Caco-2 (cell line): Measurements from ENCODE around the gene CD34. TPM values are rescaled to one million over a fixed set of nuclear protein-coding genes. Genes with fewer than 3 reads are reported as not detected.

Source experiments
- BruUV-seq: library from RNA; stranded (reverse); fragments of 400-500 nt; replicated peaks from 2 replicates; lab custom pipeline; 2021; lab: Mats Ljungman, UMichigan
- CTCF ChIA-PET: fragments of 300-600 bp; sonication (Branson Sonifier 250); formaldehyde crosslinking; loops from one replicate; lab custom pipeline; 2022; ENCODE audit warnings: antibody characterized with exemption; lab: Charles Lee
- POLR2A ChIA-PET: fragments of 300-600 bp; sonication (Branson Sonifier 250); formaldehyde crosslinking; loops from one replicate; lab custom pipeline; 2022; ENCODE audit warnings: antibody characterized with exemption; lab: Charles Lee
- DNase-seq, 2 experiments: peaks; one replicate each; pipeline versions ENCODE4 v3.0.0 to v3.0.0-alpha.2; 2020 to 2022
- H3K27me3 ChIP-seq: replicated peaks from 2 replicates; pipeline ENCODE4 v1.6.0; 2011; ENCODE audit warnings: low read length; ENCODE audit not compliant: control insufficient read depth, insufficient read depth
- H3K36me3 ChIP-seq: 2 replicates; pipeline ENCODE4 v1.5.1; 2011; ENCODE audit warnings: low read length; ENCODE audit not compliant: control insufficient read depth, insufficient read depth
- H3K4me1 ChIP-seq: fragments of 250-450 bp; sonication (Bioruptor Pico); 2 replicates; pipeline ENCODE4 v1.5.1; 2020; ENCODE audit warnings: mild to moderate bottlenecking
- H3K4me3 ChIP-seq: 2 replicates; pipeline ENCODE4 v1.5.1; 2011; ENCODE audit warnings: low read depth, mild to moderate bottlenecking, control low read depth, low read length
- H3K9me3 ChIP-seq: fragments of 250-450 bp; sonication (Bioruptor Pico); 2 replicates; pipeline ENCODE4 v1.5.1; 2020; ENCODE audit warnings: mild to moderate bottlenecking, moderate library complexity
- H3K27ac Mint-ChIP-seq: one replicate; pipeline ENCODE4 v1.8.0; 2022; ENCODE audit warnings: mixed read lengths; ENCODE audit not compliant: unreplicated experiment
- H3K27me3 Mint-ChIP-seq: one replicate; pipeline ENCODE4 v1.8.0; 2022; ENCODE audit warnings: mixed read lengths; ENCODE audit not compliant: insufficient read depth, unreplicated experiment
- H3K36me3 Mint-ChIP-seq: one replicate; pipeline ENCODE4 v1.8.0; 2022; ENCODE audit warnings: mild to moderate bottlenecking, mixed read lengths; ENCODE audit not compliant: insufficient read depth, unreplicated experiment
- H3K4me1 Mint-ChIP-seq: one replicate; pipeline ENCODE4 v1.8.0; 2022; ENCODE audit warnings: low read depth, mixed read lengths; ENCODE audit not compliant: unreplicated experiment
- H3K4me3 Mint-ChIP-seq: one replicate; pipeline ENCODE4 v1.8.0; 2022; ENCODE audit warnings: mild to moderate bottlenecking, moderate library complexity, mixed read lengths; ENCODE audit not compliant: unreplicated experiment
- H3K9me3 Mint-ChIP-seq: one replicate; pipeline ENCODE4 v1.8.0; 2022; ENCODE audit warnings: mixed read lengths; ENCODE audit not compliant: unreplicated experiment
- intact Hi-C: fragments of 100-400 bp; cut with micrococcal nuclease; formaldehyde crosslinking; loops from one replicate; pipeline ENCODE4 v1.10.0; 2022; ENCODE audit not compliant: unreplicated experiment
- total RNA-seq: library from RNA; stranded (reverse); gene quantifications from 2 replicates; pipeline ENCODE4 v1.2.3, GENCODE V29; 2022
- TF ChIP-seq, protein P1 (sequence below), 2 experiments: fragments of 200-600 bp in 1 of 2; IDR thresholded peaks; 1 replicate in 1 of 2; 2 replicates in 1 of 2; pipeline versions ENCODE4 v1.5.1 to v1.8.0; 2011 to 2022; ENCODE audit warnings: antibody characterized with exemption in 1 of 2, control low read depth in 1 of 2, inconsistent platforms in 1 of 2, low read depth in 1 of 2, low read length in 1 of 2, mild to moderate bottlenecking in 1 of 2, moderate library complexity in 1 of 2; ENCODE audit not compliant: insufficient read depth in 1 of 2, severe bottlenecking in 1 of 2, unreplicated experiment in 1 of 2

Gene CD34
- total RNA-seq, 1 experiment from 2014 or later: not detected

DNA sequence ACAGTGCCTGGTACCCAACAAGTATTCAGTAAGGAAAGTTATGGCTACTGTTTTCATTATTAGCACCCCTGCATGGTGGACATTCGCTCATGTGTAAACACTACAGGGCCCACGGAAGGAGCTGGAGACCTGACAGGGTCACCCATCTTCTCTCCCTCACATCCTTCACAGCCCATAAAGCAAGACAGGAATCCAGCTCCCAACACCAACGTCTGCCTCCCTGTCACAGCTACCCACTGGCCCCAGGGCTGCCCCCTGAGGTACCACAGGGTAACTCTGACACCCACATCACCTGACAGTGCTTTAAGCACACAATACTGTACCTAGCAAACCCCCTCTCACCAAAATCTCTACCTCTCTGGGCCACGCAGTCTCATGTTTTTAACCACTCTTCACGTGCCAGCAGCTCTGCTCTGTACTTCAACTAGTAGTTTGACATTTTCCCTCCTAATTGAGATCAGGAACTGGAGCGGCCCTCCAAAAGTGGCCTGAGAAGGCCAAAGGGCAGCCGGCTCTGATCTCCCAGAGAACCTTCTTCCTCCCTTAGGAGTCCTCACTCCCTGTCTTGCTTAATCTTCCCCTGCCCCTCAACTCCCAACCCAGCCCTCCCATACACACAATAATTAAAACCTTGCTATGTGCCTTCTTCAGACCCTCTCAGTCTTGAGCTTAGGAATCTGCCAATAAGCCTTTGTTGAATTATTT is 76.8 kb downstream of the CD34 start:
- TF ChIP-seq, protein P1, sequence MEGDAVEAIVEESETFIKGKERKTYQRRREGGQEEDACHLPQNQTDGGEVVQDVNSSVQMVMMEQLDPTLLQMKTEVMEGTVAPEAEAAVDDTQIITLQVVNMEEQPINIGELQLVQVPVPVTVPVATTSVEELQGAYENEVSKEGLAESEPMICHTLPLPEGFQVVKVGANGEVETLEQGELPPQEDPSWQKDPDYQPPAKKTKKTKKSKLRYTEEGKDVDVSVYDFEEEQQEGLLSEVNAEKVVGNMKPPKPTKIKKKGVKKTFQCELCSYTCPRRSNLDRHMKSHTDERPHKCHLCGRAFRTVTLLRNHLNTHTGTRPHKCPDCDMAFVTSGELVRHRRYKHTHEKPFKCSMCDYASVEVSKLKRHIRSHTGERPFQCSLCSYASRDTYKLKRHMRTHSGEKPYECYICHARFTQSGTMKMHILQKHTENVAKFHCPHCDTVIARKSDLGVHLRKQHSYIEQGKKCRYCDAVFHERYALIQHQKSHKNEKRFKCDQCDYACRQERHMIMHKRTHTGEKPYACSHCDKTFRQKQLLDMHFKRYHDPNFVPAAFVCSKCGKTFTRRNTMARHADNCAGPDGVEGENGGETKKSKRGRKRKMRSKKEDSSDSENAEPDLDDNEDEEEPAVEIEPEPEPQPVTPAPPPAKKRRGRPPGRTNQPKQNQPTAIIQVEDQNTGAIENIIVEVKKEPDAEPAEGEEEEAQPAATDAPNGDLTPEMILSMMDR (IDR thresholded peaks at IDR 0.05; ENCODE audit: insufficient read depth in 1 of 2, low read depth in 1 of 2, low read length in 1 of 2, severe bottlenecking in 1 of 2, unreplicated experiment in 1 of 2): no peak
- H3K9me3 ChIP-seq: no peaks in the 10 kb centered on the region
- no peak overlapping the region for H3K27ac Mint-ChIP-seq
- H3K27me3 ChIP-seq: no peaks in the 10 kb centered on the region
- peaks cover 12% of the 10 kb centered on the region for H3K4me1 ChIP-seq
- no peak overlapping the region for H3K4me3 ChIP-seq
- H3K36me3 ChIP-seq: no peaks in the 10 kb centered on the region
- H3K36me3 Mint-ChIP-seq: no peaks in the 10 kb centered on the region
- ChIA-PET POLR2A (no interaction called here), CTCF (interaction anchor here (1.2 kb wide), 1 partner anchor 42 kb away, joined by 3 read pairs; no protein-coding TSS in a partner anchor)
- BruUV-seq: no TSS peak
- no peak overlapping the region for H3K4me3 Mint-ChIP-seq
- H3K4me1 Mint-ChIP-seq: peaks cover 14% of the 10 kb centered on the region
- intact Hi-C loops: no loop called here
- no peaks in the 10 kb centered on the region for H3K27me3 Mint-ChIP-seq
- DNase-seq: peak in 1 of 2 experiments; percentile 15
- no peaks in the 10 kb centered on the region for H3K9me3 Mint-ChIP-seq

DNA sequence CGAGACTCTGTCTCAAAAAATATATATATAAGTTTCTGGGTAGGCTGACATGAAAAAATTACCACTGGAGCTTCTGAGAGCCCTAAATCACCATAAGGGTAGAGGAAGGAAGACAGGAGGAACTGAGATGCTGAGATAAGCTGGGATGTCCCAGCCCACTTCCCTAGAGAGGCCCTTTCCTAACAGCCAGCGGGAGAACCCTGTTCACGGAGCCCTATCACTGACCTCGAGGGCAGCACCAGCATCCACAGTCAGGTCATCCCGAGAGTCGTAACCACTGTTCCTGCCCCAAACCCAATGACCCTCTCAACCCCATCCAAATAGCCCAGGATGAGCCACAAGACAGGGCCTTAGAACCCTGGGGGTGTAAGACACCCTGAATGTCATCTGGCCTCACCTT is 77.5 kb downstream of the CD34 start:
- TF ChIP-seq, protein P1 (IDR thresholded peaks at IDR 0.05; ENCODE audit: insufficient read depth in 1 of 2, low read depth in 1 of 2, low read length in 1 of 2, severe bottlenecking in 1 of 2, unreplicated experiment in 1 of 2): no peak
- H3K4me1 Mint-ChIP-seq: peaks cover 16% of the 10 kb centered on the region
- Histone ChIP-seq H3K4me3 (no peak overlapping the region), H3K27me3 (no peaks in the 10 kb centered on the region), H3K9me3 (no peaks in the 10 kb centered on the region), H3K36me3 (no peaks in the 10 kb centered on the region), H3K4me1 (peaks cover 13% of the 10 kb centered on the region)
- H3K9me3 Mint-ChIP-seq: no peaks in the 10 kb centered on the region
- BruUV-seq: no TSS peak
- H3K4me3 Mint-ChIP-seq: no peak overlapping the region
- no peaks in the 10 kb centered on the region for H3K27me3 Mint-ChIP-seq
- no peak overlapping the region for H3K27ac Mint-ChIP-seq
- ChIA-PET POLR2A (no interaction called here), CTCF (interaction anchor here (1.2 kb wide), 1 partner anchor 43 kb away, joined by 3 read pairs; no protein-coding TSS in a partner anchor)
- peak in 1 of 2 experiments; percentile 22 for DNase-seq
- H3K36me3 Mint-ChIP-seq: no peaks in the 10 kb centered on the region
- intact Hi-C loops: no loop called here

DNA sequence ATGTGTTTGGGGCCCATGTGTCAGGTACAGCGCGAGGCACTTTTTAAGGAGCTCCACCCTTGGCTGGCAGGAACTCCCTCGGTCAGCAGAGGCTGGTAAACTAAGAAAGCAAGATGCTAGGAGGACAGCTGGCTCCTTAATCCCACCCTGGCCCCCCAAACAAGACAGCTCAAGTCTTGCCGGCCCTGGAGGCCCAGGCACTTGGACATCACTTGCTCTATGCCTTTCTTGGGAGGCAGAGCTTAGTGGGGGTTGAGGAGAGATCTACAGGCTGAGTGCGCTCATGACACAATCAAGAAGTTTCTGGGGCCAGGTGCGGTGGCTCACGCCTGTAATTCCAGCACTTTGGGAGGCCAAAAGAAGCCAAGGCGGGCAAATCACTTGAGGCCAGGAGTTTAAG is 78.1 kb downstream of the CD34 start:
- Mint-ChIP-seq H3K4me3 (no peak overlapping the region), H3K27me3 (no peaks in the 10 kb centered on the region), H3K4me1 (peaks cover 22% of the 10 kb centered on the region), H3K9me3 (no peaks in the 10 kb centered on the region), H3K27ac (no peak overlapping the region), H3K36me3 (no peaks in the 10 kb centered on the region)
- intact Hi-C loops: no loop called here
- no TSS peak for BruUV-seq
- Histone ChIP-seq H3K4me1 (peaks cover 19% of the 10 kb centered on the region), H3K4me3 (no peak overlapping the region), H3K9me3 (no peaks in the 10 kb centered on the region), H3K27me3 (no peaks in the 10 kb centered on the region), H3K36me3 (no peaks in the 10 kb centered on the region)
- TF ChIP-seq, protein P1 (IDR thresholded peaks at IDR 0.05; ENCODE audit: insufficient read depth in 1 of 2, low read depth in 1 of 2, low read length in 1 of 2, severe bottlenecking in 1 of 2, unreplicated experiment in 1 of 2): no peak
- CTCF ChIA-PET: interaction anchor here (1.2 kb wide), 1 partner anchor 43 kb away, joined by 3 read pairs; no protein-coding TSS in a partner anchor
- no peak for DNase-seq
- POLR2A ChIA-PET: no interaction called here
